AG08395 (cell line): ENCODE data around the gene SCARB1.
A peak's percentile ranks its signal among the peaks of the same experiment; 100 is the strongest.

Experiments used
- DNase-seq: peaks from one replicate; pipeline ENCODE4 v3.0.0; 2012; ENCODE audit warnings: mixed read lengths, low spot score

The SCARB1 gene

DNA sequence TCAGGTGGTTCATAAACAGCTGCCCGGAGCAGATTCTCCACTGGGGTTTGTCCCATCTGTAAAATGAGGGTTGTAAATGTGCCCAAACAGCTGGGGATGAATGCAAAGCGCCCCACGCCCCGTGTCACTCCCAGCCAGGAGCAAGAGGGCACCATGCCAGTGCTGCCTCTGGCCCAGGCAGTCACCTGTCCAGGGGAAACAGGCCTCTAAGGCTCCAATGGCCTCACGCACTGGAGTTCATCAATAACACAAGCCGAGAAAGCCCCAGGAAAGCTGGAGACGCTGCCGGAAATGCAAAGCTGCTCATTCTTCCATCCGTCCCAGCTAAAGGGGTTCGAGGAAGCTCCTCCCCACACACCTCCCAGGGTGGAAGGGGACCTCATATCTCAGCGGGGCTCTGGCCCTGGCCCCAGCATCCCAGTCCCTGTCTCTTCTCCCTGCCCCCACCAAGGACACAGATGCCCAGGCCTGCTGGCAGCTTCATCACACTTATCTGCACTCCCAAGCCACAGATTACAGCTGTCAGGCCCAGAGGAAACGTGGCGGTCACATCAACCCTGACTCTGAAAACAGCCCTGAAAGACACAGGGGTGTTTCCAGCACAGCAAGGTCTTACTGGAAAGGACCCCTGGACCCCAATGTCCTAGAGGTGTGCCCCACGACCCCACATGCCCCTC is 21.5 kb downstream of the SCARB1 start:
- DNase-seq = no peak

DNA sequence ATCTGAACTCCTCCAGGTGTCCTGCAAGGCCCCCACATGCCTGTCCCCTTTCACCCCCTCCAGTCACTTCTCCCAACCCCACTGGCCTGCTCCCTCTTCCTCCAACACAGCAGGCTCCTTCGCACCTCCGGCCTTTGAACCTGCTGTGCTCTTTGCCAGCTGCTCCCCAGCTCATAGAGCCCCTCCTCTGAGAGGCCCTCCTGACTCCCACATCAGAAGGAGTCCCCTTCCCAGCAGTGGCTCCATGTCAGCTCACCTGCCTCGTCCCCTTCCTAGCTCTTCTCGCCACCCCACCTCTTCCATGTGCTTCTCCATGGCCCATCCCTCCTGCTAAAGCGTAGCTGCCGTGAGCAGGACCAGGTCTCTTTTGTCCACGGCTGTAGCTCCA is 22.1 kb downstream of the SCARB1 start:
- DNase-seq = no peak

DNA sequence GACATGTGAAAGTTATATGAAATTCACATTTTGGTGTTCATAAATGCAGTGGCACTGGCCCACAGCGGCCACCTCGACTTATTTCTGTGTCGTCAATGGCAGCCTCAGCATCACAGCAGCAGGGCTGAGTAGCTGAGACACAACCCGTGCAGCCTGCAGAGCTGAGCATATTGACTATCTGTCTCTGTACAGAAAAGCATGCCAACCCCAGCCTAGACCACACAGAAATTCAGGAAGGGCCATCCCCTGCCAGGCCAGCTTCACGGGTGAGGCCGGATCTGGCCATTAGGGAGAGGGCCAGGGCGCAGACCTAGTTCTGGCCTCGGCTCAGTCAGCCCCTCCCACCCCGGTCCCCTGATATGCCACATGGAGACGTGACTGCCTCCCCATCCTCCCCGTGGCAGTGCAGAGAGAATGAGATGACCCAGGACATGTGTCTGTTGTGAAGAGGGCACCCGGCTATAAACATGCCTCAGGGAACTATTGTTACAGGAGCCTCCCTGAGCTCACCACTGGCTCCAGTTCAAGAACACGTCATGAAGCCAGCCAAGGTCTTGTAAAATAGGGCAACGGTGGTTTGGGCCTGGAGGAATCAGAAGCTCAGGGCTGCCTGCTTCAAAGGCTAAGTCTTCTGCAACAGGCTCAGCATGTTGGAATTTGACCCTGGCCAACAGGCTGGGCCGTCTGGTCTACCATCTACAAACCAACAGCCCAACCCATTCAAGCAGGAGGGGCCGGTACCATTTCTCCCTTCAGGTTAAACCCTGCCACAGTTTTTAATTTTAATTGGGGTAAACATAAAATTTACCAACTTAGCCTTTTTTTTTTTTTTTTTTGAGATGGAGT is 25.5 kb downstream of the SCARB1 start:
- DNase-seq = peak; percentile 93

- no peak for DNase-seq
Observed at GRCh38 chr12:124837249-124837897, 26.3 kb downstream of the SCARB1 start.

GRCh38 chr12:124836759-124837158 is 26.9 kb downstream of the SCARB1 start:
- no peak for DNase-seq

GRCh38 chr12:124835656-124836410 is 27.8 kb downstream of the SCARB1 start:
- DNase-seq = no peak

DNA sequence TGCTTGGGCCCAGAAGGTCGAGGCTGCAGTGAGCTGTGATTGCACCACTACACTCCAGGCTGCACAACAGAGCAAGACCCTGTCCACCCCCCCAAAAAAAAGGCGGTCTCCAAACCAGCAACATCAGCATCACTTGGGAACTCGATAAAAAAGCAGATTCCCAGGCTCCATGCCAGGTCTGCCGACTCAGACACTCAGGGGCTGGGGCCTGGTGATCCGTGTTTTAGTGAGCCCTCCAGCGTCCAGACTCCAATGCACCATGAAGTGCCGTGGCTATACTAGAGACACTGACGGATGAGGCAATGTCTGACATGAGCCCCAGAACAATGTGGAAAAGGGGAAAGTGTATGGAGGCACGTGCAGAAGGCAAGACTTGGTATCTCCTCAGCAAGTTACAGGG is 28.8 kb downstream of the SCARB1 start:
- DNase-seq = no peak

DNA sequence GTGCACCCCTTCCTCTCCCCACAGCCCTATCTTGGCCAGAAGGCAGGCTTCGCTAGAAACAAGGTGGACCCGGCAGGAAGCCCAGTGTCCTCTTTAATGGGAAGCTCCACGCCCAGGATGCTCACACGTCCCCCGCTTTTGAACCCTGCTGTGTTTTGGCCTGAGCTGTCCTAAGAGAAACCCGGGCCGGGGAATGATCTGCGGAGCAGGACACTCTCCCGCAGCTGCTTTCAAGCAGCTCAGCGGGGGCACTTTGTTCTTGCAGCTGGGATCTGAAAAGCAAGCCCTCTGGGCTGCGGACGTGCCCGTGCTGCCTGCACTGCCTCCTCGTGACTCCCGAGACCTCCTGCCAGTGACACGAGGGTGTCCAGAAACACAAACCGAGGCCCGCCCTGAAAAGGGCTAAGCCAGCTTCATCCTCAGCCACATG is 30.0 kb downstream of the SCARB1 start:
- DNase-seq = no peak

- no peak for DNase-seq
Observed at GRCh38 chr12:124832856-124833255, 30.8 kb downstream of the SCARB1 start.

GRCh38 chr12:124831590-124831989 is 32.1 kb downstream of the SCARB1 start:
- DNase-seq = no peak

DNA sequence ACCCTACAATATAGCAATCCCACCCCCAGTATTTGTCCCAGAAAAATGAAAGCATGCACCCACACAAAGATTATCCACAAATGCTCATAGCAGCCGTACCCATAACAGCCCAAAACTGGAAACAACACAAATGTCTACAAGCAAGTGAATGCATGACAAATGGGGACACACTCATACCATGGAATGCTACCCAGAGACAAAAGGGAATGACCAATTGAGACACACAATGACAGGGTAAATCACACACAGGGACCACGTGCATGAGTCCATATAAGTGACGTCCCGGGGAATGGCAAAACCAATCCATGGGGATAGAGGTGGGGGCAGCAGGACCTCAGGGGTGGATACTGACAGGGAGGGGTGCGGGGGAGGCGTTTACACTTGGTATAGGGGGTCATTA is 33.4 kb downstream of the SCARB1 start:
- DNase-seq = no peak

GRCh38 chr12:124829708-124830304 is 33.9 kb downstream of the SCARB1 start:
- DNase-seq = no peak

DNA sequence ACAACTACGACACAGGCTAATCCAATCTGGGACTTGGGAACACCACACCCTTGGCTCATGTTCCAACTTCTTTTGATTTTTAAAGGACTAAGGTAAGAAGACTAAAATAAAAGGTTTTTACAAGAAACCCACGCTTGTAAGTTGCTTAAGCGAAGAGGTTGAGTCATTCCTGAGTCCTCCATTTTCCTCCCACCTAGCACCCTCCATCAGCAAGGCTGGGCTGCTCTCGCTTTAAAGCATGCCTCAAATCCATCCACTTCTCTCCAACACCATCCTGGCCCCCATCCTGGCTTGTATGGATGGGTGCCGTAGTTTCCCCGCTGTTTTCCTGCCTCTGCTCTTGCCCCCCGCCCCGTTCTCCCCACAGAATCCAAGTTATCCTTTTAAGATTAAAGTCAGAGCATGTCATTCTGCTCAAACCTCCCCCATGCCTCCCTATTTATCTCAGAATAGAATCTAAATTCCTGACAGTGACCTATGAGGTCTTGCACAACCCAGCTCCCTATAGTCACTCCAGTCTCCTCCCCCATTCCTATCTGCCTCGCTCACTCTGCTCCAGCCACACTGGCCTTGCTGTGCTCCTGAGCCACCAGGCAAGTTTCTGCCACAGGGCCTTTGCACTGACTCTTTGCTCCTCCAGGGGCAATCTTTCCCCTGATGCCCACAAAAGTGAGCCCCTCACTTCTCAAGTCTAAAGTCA is 34.5 kb downstream of the SCARB1 start:
- DNase-seq = peak; percentile 93

DNA sequence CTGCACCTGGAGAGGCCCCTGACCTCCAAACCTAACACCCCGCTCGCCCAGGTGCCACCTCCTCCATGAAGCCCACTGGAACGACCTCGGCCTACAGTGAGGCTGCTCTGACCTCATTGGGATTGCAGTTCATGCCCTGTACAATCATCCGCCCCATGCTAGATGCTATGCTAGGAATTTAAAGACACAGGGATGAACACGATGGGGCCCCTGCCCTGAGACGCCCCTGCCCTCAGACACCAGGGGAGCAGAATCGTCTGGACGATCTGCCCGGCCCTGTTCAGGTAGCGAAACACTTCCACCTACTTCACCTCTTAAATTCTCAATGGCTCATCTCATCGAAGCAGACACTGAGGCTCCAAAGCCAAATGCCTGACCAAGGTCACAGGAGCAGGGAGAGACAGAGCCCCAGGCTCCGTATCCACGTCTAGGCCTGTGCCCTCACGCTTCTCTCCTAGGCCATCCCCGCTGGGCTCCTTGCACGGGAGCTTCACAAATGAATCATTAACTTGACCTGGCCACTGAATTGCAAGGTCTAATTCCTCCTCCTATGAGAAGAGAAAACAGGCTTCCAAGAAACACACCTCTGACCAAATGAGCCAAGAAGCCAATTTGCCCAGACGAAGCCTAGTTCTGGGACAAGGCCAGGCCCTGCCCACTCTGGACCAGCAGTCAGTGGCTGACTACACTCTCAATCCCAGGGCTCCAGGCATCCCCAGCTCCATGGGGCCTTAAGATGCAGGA is 35.2 kb downstream of the SCARB1 start:
- peak; percentile 50 for DNase-seq

DNA sequence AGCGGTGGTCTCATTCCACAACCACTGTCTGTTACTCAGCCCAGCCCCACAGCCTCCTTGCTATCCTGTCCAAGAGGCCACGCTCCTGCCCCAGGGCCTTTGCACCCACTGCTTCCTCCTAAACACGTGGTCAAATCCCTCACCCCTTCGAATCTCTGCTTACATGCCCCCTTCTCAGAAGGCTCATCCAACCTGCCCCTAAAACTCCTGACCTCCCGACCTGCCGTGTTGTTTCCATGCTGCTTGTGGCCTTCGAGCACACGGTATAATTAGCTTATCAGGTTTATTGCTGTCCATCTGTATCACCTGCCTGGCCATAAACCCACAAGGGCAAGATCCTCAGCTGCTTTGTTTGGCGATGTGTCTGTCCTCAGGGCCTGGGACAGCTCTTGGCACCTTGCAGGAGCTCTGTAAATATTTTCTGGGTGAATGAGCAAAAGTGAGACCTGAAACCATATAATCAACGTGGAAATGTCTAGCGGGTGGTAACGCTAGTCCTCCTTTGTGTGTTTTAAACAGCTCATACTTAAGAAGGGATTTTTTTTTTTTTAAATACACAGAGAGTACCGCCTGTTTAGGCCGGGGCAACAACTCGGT is 36.0 kb downstream of the SCARB1 start:
- DNase-seq = no peak

GRCh38 chr12:124824195-124824594 is 39.5 kb downstream of the SCARB1 start:
- no peak for DNase-seq

DNA sequence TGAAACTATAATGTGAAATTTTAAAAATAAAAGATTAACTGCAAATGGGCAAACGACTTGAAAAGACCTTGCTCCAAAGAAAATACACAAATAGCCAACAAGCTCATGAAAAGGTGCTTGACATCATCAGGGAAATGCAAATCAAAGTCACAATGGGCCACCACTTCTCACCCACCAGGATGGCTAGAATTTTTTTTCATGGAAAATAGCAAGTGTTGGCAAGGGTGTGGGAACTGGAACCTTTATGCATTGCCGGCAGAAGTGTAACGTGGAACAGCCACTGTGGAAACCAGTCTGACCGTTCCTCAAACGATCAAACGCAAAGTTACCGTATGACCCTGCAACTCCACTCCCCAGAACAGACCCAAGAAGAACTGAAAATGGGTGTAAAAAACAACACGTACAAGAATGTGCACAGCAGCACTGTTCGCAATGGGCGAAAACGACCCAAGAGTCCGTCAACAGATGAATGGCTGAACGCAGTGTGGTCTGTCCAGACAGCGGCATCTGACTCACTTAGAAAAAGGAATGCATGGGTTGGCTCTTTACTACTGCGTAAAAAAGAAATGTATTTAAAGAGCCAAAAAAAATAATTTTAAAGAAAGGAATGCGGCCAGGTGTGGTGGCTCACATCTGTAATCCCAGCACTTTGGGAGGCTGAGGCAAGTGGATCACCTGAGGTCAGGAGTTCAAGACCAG is 40.2 kb downstream of the SCARB1 start:
- DNase-seq = no peak

- DNase-seq = no peak
Observed at GRCh38 chr12:124822218-124822617, 41.4 kb downstream of the SCARB1 start.
